GM12864 (cell line): ENCODE data around the gene SH2D6.
"Not testable (repeated sequence)": the region's sequence is repeated elsewhere in the genome, so short reads cannot be mapped to it uniquely, and the experiment has no call there.

Experiments
- DNase-seq: peaks from one replicate; pipeline ENCODE4 v3.0.0-alpha.2; 2011; ENCODE audit warnings: low read depth
- H3K4me3 ChIP-seq: 2 replicates; pipeline ENCODE4 v1.5.1; 2011; ENCODE audit warnings: mild to moderate bottlenecking, low read depth, low read length, control low read depth
- CTCF ChIP-seq: IDR thresholded peaks from 2 replicates; pipeline ENCODE4 v1.5.1; 2011; ENCODE audit warnings: low read depth, mild to moderate bottlenecking, moderate library complexity, low read length, control low read depth, inconsistent platforms; ENCODE audit errors: missing control alignments

SH2D6 gene

GRCh38 chr2:85378257-85378656 lies 40.3 kb upstream of the SH2D6 start:
- no peak for TF ChIP-seq CTCF
- no peak for DNase-seq
- no peak overlapping the region for H3K4me3 ChIP-seq

GRCh38 chr2:85380048-85380447 lies 38.5 kb upstream of the SH2D6 start:
- no peak for TF ChIP-seq CTCF
- DNase-seq: no peak

GRCh38 chr2:85383151-85383550 lies 35.4 kb upstream of the SH2D6 start:
- not testable (repeated sequence) for H3K4me3 ChIP-seq, DNase-seq

More at GRCh38 chr2:85380048-85380447, 38.5 kb upstream of the SH2D6 start:
- no peak overlapping the region for H3K4me3 ChIP-seq

- DNase-seq: no peak
- TF ChIP-seq CTCF: no peak
- H3K4me3 ChIP-seq: no peak overlapping the region
Observed at GRCh38 chr2:85383850-85384249, 34.7 kb upstream of the SH2D6 start.

- TF ChIP-seq CTCF: no peak
- no peak overlapping the region for H3K4me3 ChIP-seq
- DNase-seq: no peak
Observed at GRCh38 chr2:85385746-85386145, 32.8 kb upstream of the SH2D6 start.

- H3K4me3 ChIP-seq: no peak overlapping the region
- TF ChIP-seq CTCF: no peak
- no peak for DNase-seq
Observed at GRCh38 chr2:85387754-85388153, 30.8 kb upstream of the SH2D6 start.

- H3K4me3 ChIP-seq: no peak overlapping the region
- no peak for DNase-seq
- no peak for TF ChIP-seq CTCF
Observed at GRCh38 chr2:85388878-85389538, 29.5 kb upstream of the SH2D6 start.
